OCI-LY1 (cell line): Measurements from ENCODE around the gene RALGPS1.

Source experiments
- H2AFZ ChIP-seq: fragments of 200-600 bp; sonication (generic), shearing (Covaris generic); 2 replicates; pipeline ENCODE4 v1.6.0; 2014; ENCODE audit warnings: antibody characterized with exemption, mild to moderate bottlenecking, low read length
- H3F3A ChIP-seq: fragments of 200-600 bp; sonication (generic), shearing (Covaris generic); 2 replicates; pipeline ENCODE4 v1.6.0; 2014; ENCODE audit warnings: mild to moderate bottlenecking, antibody characterized with exemption, low read length, moderate library complexity; ENCODE audit not compliant: insufficient read depth
- H3K27ac ChIP-seq: fragments of 200-600 bp; sonication (generic); 2 replicates; pipeline ENCODE4 v1.5.1; 2014; ENCODE audit warnings: low read length, mixed run types, mild to moderate bottlenecking, low read depth; ENCODE audit not compliant: poor library complexity, severe bottlenecking
- H3K27me3 ChIP-seq: fragments of 200-600 bp; sonication (generic); 2 replicates; pipeline ENCODE4 v1.6.0; 2014; ENCODE audit warnings: antibody characterized with exemption, mild to moderate bottlenecking, low read length, moderate library complexity; ENCODE audit not compliant: insufficient read depth
- H3K36me3 ChIP-seq: fragments of 200-600 bp; sonication (generic); 2 replicates; pipeline ENCODE4 v1.6.1; 2014; ENCODE audit warnings: mild to moderate bottlenecking, antibody characterized with exemption, low read length, moderate library complexity, mixed read lengths; ENCODE audit not compliant: insufficient read depth
- H3K4me1 ChIP-seq: fragments of 200-600 bp; sonication (generic); 2 replicates; pipeline ENCODE4 v1.5.1; 2014; ENCODE audit warnings: mild to moderate bottlenecking, low read length, moderate library complexity; ENCODE audit not compliant: insufficient read depth, severe bottlenecking
- H3K4me2 ChIP-seq: fragments of 200-600 bp; sonication (generic), shearing (Covaris generic); 2 replicates; pipeline ENCODE4 v1.6.1; 2014; ENCODE audit warnings: low read length
- H3K4me3 ChIP-seq: fragments of 200-600 bp; sonication (generic); 2 replicates; pipeline ENCODE4 v1.5.1; 2014; ENCODE audit warnings: low read length, low read depth, mild to moderate bottlenecking, mixed read lengths; ENCODE audit not compliant: poor library complexity, severe bottlenecking
- H3K79me2 ChIP-seq: fragments of 200-600 bp; shearing (Covaris generic); 2 replicates; pipeline ENCODE4 v1.6.1; 2016; ENCODE audit warnings: mixed run types, low read length, mixed read lengths; ENCODE audit not compliant: insufficient read depth
- H3K9ac ChIP-seq: fragments of 200-600 bp; sonication (generic), shearing (Covaris generic); 2 replicates; pipeline ENCODE4 v1.6.1; 2014; ENCODE audit warnings: mild to moderate bottlenecking, low read length, mixed read lengths
- H3K9me2 ChIP-seq: fragments of 200-600 bp; sonication (generic), shearing (Covaris generic); 2 replicates; pipeline ENCODE4 v1.6.1; 2014; ENCODE audit warnings: low read depth, mild to moderate bottlenecking, low read length, mixed read lengths
- H3K9me3 ChIP-seq: fragments of 200-600 bp; shearing (Covaris generic); 2 replicates; pipeline ENCODE4 v1.6.1; 2014; ENCODE audit warnings: low read length, mixed read lengths
- H4K20me1 ChIP-seq: fragments of 200-600 bp; sonication (generic), shearing (Covaris generic); 2 replicates; pipeline ENCODE4 v1.6.0; 2016; ENCODE audit warnings: mild to moderate bottlenecking, low read length; ENCODE audit not compliant: insufficient read depth
- EZH2 ChIP-seq: fragments of 200-600 bp; sonication (generic), shearing (Covaris generic); IDR thresholded peaks from 2 replicates; pipeline ENCODE4 v1.8.0; 2017; ENCODE audit warnings: borderline replicate concordance, mixed run types, mild to moderate bottlenecking, antibody characterized with exemption, low read length, moderate library complexity, mixed read lengths
- TF ChIP-seq, protein P1 (sequence below): fragments of 200-600 bp; sonication (generic), shearing (Covaris generic); IDR thresholded peaks from 2 replicates; pipeline ENCODE4 v1.5.1; 2017; ENCODE audit warnings: mild to moderate bottlenecking, antibody characterized with exemption, low read length, moderate library complexity, mixed read lengths

Gene RALGPS1

DNA sequence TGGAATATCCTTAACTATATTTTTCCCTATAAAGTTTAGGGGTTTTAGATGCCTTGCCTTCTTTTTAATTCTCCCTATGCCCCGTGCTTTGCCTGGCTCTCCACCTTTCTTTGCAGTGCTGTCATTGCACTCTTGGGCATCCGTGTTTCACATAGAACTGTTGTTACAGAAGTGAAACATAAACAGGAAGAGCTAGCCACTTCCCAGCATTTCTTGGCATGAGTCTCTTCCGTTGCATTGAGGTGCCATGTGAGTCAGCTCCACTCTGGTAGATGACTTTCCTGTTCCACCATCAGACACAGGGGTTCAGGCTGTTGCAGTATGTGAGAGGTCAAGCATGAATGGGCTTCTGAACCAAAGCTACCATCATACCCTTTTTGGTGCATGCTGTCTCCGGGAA is 134.5 kb downstream of the RALGPS1 start:
- Histone ChIP-seq H3F3A (no peaks in the 10 kb centered on the region), H3K27me3 (no peaks in the 10 kb centered on the region), H3K4me1 (no peaks in the 10 kb centered on the region), H2AFZ (no peak overlapping the region), H3K9me2 (no peaks in the 10 kb centered on the region), H3K27ac (no peak overlapping the region), H3K4me2 (no peak overlapping the region), H4K20me1 (no peaks in the 10 kb centered on the region), H3K79me2 (no peaks in the 10 kb centered on the region), H3K9ac (no peak overlapping the region), H3K4me3 (no peak overlapping the region), H3K9me3 (no peaks in the 10 kb centered on the region), H3K36me3 (no peaks in the 10 kb centered on the region)
- TF ChIP-seq, protein P1, sequence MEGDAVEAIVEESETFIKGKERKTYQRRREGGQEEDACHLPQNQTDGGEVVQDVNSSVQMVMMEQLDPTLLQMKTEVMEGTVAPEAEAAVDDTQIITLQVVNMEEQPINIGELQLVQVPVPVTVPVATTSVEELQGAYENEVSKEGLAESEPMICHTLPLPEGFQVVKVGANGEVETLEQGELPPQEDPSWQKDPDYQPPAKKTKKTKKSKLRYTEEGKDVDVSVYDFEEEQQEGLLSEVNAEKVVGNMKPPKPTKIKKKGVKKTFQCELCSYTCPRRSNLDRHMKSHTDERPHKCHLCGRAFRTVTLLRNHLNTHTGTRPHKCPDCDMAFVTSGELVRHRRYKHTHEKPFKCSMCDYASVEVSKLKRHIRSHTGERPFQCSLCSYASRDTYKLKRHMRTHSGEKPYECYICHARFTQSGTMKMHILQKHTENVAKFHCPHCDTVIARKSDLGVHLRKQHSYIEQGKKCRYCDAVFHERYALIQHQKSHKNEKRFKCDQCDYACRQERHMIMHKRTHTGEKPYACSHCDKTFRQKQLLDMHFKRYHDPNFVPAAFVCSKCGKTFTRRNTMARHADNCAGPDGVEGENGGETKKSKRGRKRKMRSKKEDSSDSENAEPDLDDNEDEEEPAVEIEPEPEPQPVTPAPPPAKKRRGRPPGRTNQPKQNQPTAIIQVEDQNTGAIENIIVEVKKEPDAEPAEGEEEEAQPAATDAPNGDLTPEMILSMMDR, result no peak
- TF ChIP-seq EZH2, result no peak

DNA sequence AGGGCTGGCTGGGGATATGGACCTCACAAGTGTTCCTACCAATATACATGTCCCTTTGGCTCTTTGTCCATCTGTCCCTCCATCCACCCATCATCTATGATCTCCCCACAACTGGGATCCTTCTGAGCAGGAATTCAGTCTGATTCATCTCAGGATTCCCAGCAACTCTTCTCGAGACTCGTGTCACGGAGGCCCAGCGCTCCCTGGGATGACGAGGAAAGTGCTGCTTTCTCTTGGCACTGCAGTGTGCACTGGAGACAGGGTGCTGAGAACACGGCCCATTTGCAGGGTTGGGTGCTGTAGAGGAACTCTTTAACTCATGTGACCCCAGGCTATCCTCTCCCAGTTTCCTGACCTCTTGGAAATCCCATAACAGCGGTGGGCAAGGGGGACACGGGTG is 135.0 kb downstream of the RALGPS1 start:
- no peaks in the 10 kb centered on the region for H3K9me2 ChIP-seq
- no peaks in the 10 kb centered on the region for H3K9me3 ChIP-seq
- no peaks in the 10 kb centered on the region for H3K79me2 ChIP-seq
- no peaks in the 10 kb centered on the region for H3F3A ChIP-seq
- TF ChIP-seq EZH2, result no peak
- TF ChIP-seq, protein P1, result no peak
- no peak overlapping the region for H3K27ac ChIP-seq
- no peak overlapping the region for H3K4me2 ChIP-seq
- no peaks in the 10 kb centered on the region for H3K4me1 ChIP-seq
- no peaks in the 10 kb centered on the region for H4K20me1 ChIP-seq
- no peaks in the 10 kb centered on the region for H3K27me3 ChIP-seq
- H3K4me3 ChIP-seq, result no peak overlapping the region
- no peak overlapping the region for H2AFZ ChIP-seq
- H3K36me3 ChIP-seq, result no peaks in the 10 kb centered on the region
- no peak overlapping the region for H3K9ac ChIP-seq

DNA sequence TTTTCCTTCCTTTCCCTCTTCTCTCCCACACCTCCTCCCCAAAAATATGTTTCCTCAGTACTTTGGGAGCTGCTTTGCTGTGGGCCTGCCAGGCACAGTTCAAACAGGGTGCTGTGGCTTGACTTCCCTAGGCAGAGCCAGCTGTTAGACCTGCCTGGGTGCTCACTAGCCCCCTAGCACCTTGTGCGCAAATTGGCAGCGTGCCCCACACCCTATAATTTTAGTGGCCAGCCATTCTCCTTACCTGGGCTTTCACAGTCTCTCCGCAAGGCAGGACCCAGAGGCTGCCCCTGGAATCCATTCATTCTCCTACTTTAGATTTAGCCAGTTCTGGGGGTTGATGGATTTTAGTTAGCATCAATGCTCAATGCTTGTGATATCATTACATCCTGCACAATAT is 135.6 kb downstream of the RALGPS1 start:
- no peak overlapping the region for H2AFZ ChIP-seq
- no peaks in the 10 kb centered on the region for H3K9me2 ChIP-seq
- no peaks in the 10 kb centered on the region for H3K27me3 ChIP-seq
- H3K9me3 ChIP-seq, result no peaks in the 10 kb centered on the region
- no peak overlapping the region for H3K4me3 ChIP-seq
- no peaks in the 10 kb centered on the region for H4K20me1 ChIP-seq
- H3K79me2 ChIP-seq, result no peaks in the 10 kb centered on the region
- H3K36me3 ChIP-seq, result no peaks in the 10 kb centered on the region
- H3K4me1 ChIP-seq, result no peaks in the 10 kb centered on the region
- no peak overlapping the region for H3K9ac ChIP-seq
- TF ChIP-seq EZH2, result no peak
- TF ChIP-seq, protein P1, result no peak
- H3K27ac ChIP-seq, result no peak overlapping the region
- H3F3A ChIP-seq, result no peaks in the 10 kb centered on the region
- no peak overlapping the region for H3K4me2 ChIP-seq
